Neural crest cell (in vitro differentiated cells): Measurements from ENCODE around the gene NUDT3. TPM values are rescaled to one million over a fixed set of nuclear protein-coding genes. Genes with fewer than 3 reads are reported as not detected.
A peak's percentile ranks its signal among the peaks of the same experiment; 100 is the strongest.
"Not testable (repeated sequence)": the region's sequence is repeated elsewhere in the genome, so short reads cannot be mapped to it uniquely, and the experiment has no call there.

ENCODE experiments used
- DNase-seq: peaks from one replicate; pipeline ENCODE4 v3.0.0; 2021; ENCODE audit warnings: low read depth, mixed read lengths, low spot score
- H3K27ac Mint-ChIP-seq: one replicate; pipeline ENCODE4 v1.8.0; 2021; ENCODE audit warnings: mild to moderate bottlenecking, mixed read lengths; ENCODE audit not compliant: unreplicated experiment
- H3K27me3 Mint-ChIP-seq: 2 replicates; pipeline ENCODE4 v1.8.0; 2021; ENCODE audit warnings: low read depth, mild to moderate bottlenecking, mixed read lengths
- H3K36me3 Mint-ChIP-seq: 2 replicates; pipeline ENCODE4 v1.8.0; 2021; ENCODE audit warnings: low read depth, mild to moderate bottlenecking, mixed read lengths
- H3K4me1 Mint-ChIP-seq: 2 replicates; pipeline ENCODE4 v1.8.0; 2021; ENCODE audit warnings: mixed read lengths
- H3K4me3 Mint-ChIP-seq: one replicate; pipeline ENCODE4 v1.8.0; 2021; ENCODE audit warnings: mild to moderate bottlenecking, mixed read lengths
- H3K9me3 Mint-ChIP-seq: 2 replicates; pipeline ENCODE4 v1.8.0; 2021; ENCODE audit warnings: mixed read lengths
- total RNA-seq: library from RNA; stranded (reverse); gene quantifications from 2 replicates; pipeline ENCODE4 v1.2.1, GENCODE V29; 2021
- TF ChIP-seq, protein P1 (sequence below): fragments of 200-600 bp; sonication (generic); conservative IDR thresholded peaks from 2 replicates; pipeline ENCODE4 v1.5.0; 2021; ENCODE audit warnings: antibody characterized with exemption, mild to moderate bottlenecking

Gene NUDT3
- total RNA-seq, 1 donor from 2014 or later: 47.5 TPM

DNA sequence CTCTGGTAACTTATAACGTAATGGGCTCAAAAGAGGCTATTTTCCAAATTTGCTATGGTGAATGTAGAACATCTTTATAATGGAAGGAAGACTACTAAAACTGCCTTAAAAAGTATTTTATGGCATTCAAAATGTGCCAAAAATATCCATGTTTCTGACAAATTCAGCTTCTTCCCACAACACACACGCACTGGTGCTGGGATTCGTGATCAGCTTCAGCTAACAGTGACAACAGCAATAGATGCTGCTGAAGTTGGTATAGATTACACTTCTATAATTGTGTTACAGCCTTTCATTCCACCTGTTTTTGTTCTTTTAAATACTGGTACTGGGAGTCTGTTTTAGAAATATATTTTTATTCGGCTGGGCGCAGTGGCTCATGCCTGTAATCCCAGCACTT lies 19.0 kb downstream of the NUDT3 start:
- Mint-ChIP-seq H3K36me3 (peaks cover 2% of the 10 kb centered on the region), H3K9me3 (no peaks in the 10 kb centered on the region), H3K4me3 (no peak overlapping the region), H3K4me1 (peaks cover 23% of the 10 kb centered on the region), H3K27ac (no peak overlapping the region), H3K27me3 (no peaks in the 10 kb centered on the region)
- no peak for DNase-seq
- TF ChIP-seq, protein P1, sequence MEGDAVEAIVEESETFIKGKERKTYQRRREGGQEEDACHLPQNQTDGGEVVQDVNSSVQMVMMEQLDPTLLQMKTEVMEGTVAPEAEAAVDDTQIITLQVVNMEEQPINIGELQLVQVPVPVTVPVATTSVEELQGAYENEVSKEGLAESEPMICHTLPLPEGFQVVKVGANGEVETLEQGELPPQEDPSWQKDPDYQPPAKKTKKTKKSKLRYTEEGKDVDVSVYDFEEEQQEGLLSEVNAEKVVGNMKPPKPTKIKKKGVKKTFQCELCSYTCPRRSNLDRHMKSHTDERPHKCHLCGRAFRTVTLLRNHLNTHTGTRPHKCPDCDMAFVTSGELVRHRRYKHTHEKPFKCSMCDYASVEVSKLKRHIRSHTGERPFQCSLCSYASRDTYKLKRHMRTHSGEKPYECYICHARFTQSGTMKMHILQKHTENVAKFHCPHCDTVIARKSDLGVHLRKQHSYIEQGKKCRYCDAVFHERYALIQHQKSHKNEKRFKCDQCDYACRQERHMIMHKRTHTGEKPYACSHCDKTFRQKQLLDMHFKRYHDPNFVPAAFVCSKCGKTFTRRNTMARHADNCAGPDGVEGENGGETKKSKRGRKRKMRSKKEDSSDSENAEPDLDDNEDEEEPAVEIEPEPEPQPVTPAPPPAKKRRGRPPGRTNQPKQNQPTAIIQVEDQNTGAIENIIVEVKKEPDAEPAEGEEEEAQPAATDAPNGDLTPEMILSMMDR: no peak

DNA sequence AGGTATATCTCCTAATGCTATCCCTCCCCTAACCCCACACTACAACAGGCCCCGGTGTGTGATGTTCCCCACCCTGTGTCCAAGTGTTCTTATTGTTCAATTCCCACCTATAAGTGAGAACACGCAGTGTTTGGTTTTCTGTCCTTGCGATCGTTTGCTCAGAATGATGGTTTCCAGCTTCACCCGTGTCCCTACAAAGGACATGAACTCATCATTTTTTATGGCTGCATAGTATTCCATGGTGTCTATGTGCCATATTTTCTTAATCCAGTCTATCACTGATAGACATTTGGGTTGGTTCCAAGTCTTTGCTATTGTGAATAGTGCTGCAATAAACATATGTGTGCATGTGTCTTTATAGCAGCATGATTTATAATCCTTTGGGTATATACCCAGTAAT lies 20.6 kb downstream of the NUDT3 start:
- not testable (repeated sequence) for H3K36me3 Mint-ChIP-seq, H3K27ac Mint-ChIP-seq, DNase-seq, H3K4me3 Mint-ChIP-seq, H3K9me3 Mint-ChIP-seq, H3K27me3 Mint-ChIP-seq
- peaks cover 23% of the 10 kb centered on the region for H3K4me1 Mint-ChIP-seq

- DNase-seq: no peak
- H3K27ac Mint-ChIP-seq: peak overlapping the region; percentile 85
Measured at GRCh38 chr6:34370361-34370760, 22.1 kb downstream of the NUDT3 start.

DNA sequence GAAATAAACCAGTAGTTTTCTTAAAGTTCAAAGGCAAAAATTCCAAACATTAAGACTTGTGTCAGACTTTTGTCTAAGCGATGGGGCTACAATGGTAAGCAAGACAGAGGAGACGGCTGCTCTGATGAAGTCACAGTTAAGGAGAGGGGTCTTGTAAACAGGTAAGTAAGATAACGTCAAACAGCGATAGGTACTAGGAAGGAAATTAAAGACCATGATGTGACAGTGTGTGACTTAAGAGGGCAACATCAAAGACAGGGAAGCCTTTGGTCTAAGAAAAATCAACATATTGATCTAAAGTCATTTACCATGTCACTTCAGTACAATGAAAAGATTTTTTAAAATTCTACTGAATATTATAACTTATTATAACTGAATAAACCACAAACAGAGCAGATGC lies 23.1 kb downstream of the NUDT3 start:
- H3K4me1 Mint-ChIP-seq: peaks cover 27% of the 10 kb centered on the region
- no peak for DNase-seq
- H3K36me3 Mint-ChIP-seq: peaks cover 2% of the 10 kb centered on the region
- H3K27ac Mint-ChIP-seq: no peak overlapping the region
- no peaks in the 10 kb centered on the region for H3K27me3 Mint-ChIP-seq
- TF ChIP-seq, protein P1: no peak
- H3K4me3 Mint-ChIP-seq: no peak overlapping the region
- H3K9me3 Mint-ChIP-seq: no peaks in the 10 kb centered on the region

More at GRCh38 chr6:34370361-34370760, 22.1 kb downstream of the NUDT3 start:
- H3K27me3 Mint-ChIP-seq: no peaks in the 10 kb centered on the region
- peaks cover 2% of the 10 kb centered on the region for H3K36me3 Mint-ChIP-seq
- H3K9me3 Mint-ChIP-seq: no peaks in the 10 kb centered on the region
- no peak overlapping the region for H3K4me3 Mint-ChIP-seq
- H3K4me1 Mint-ChIP-seq: peaks cover 27% of the 10 kb centered on the region
- TF ChIP-seq, protein P1: no peak

- no peak for DNase-seq
- H3K4me1 Mint-ChIP-seq: peaks cover 37% of the 10 kb centered on the region
- H3K27ac Mint-ChIP-seq: no peak overlapping the region
- peaks cover 2% of the 10 kb centered on the region for H3K36me3 Mint-ChIP-seq
- TF ChIP-seq, protein P1: no peak
- H3K27me3 Mint-ChIP-seq: no peaks in the 10 kb centered on the region
- no peak overlapping the region for H3K4me3 Mint-ChIP-seq
- no peaks in the 10 kb centered on the region for H3K9me3 Mint-ChIP-seq
Measured at GRCh38 chr6:34366639-34366921, 25.9 kb downstream of the NUDT3 start.

- DNase-seq, H3K27me3 Mint-ChIP-seq, H3K9me3 Mint-ChIP-seq, H3K4me3 Mint-ChIP-seq, H3K36me3 Mint-ChIP-seq: not testable (repeated sequence)
- peaks cover 32% of the 10 kb centered on the region for H3K4me1 Mint-ChIP-seq
- H3K27ac Mint-ChIP-seq: peak overlapping the region; percentile 17
Measured at GRCh38 chr6:34365781-34366638, 26.5 kb downstream of the NUDT3 start.

DNA sequence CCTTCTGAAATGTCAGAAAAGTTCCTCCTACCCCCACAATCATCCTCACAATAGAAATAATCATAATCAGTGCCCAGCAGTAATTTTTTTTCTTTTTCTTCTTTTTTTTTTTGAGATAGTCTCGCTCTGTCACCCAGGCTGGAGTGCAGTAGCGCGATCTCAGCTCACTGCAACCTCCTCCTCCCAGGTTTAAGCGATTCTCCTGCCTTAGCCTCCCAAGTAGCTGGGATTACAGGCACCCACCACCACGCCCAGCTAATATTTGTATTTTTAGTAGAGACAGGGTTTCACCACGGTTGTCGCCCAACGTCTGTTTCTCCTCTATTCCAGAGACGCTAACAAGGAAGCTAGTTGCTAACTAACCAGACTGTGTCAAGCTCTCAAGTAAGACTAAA lies 28.8 kb downstream of the NUDT3 start:
- not testable (repeated sequence) for H3K4me3 Mint-ChIP-seq, H3K9me3 Mint-ChIP-seq, H3K36me3 Mint-ChIP-seq, H3K27me3 Mint-ChIP-seq, DNase-seq, H3K27ac Mint-ChIP-seq
- peaks cover 22% of the 10 kb centered on the region for H3K4me1 Mint-ChIP-seq
